Thyroid gland (tissue), 4 donors: ENCODE data around the gene SPIB. TPM values are rescaled to one million over a fixed set of nuclear protein-coding genes. Genes with fewer than 3 reads are reported as not detected.

Source experiments
- DNase-seq, 2 donors: peaks; one replicate each; pipeline ENCODE4 v3.0.0-alpha.2; 2019
- H3K27ac ChIP-seq, 3 donors: fragments of 200-600 bp; sonication (generic); 1 replicate in 2 of 3; 2 replicates in 1 of 3; pipeline ENCODE4 v1.5.1; 2016 to 2019; ENCODE audit warnings: mild to moderate bottlenecking in 1 of 3, moderate library complexity in 1 of 3
- H3K27me3 ChIP-seq: fragments of 200-600 bp; sonication (generic); one replicate; pipeline ENCODE4 v1.5.1; 2019
- H3K36me3 ChIP-seq, 2 donors: fragments of 200-600 bp; sonication (generic); one replicate each; pipeline ENCODE4 v1.5.1; 2016 to 2019
- H3K4me1 ChIP-seq, 2 donors: fragments of 200-600 bp; sonication (generic); one replicate each; pipeline ENCODE4 v1.5.1; 2017 to 2019
- H3K4me3 ChIP-seq, 3 donors: fragments of 200-600 bp; sonication (generic); replicated peaks in 1 of 3; 1 replicate in 2 of 3; 2 replicates in 1 of 3; pipeline ENCODE4 v1.5.1; 2016; ENCODE audit warnings: mild to moderate bottlenecking in 1 of 3
- H3K9me3 ChIP-seq: fragments of 200-600 bp; sonication (generic); one replicate; pipeline ENCODE4 v1.5.1; 2017
- POLR2A ChIP-seq, 2 donors: fragments of 450-650 bp; IDR thresholded peaks; one replicate each; pipeline ENCODE4 v1.6.1; 2017; ENCODE audit warnings: antibody characterized with exemption in 2 of 2, mild to moderate bottlenecking in 2 of 2, moderate library complexity in 1 of 2
- WGBS, 2 donors: methylation state at CpG; one replicate each; pipeline ENCODE4 v1.1.5; 2017; 5-methylcytosine and 5-hydroxymethylcytosine counted together
- intact Hi-C: fragments of 100-400 bp; cut with DNase I; formaldehyde crosslinking; loops from one replicate; pipeline ENCODE4 v1.15.1; 2023
- total RNA-seq, 4 donors: library from RNA; depleted of rRNA; stranded (reverse); fragments of >200 nt; gene quantifications; one replicate each; pipeline ENCODE4 v1.2.3, GENCODE V29; 2016
- TF ChIP-seq, protein P1 (sequence below), 6 experiments: fragments of 200-600 bp in 3 of 6; fragments of 450-650 bp in 3 of 6; sonication (generic) in 3 of 6; IDR thresholded peaks; one replicate each; pipeline ENCODE4 v1.5.1; 2016 to 2019; ENCODE audit warnings: antibody characterized with exemption in 6 of 6, mild to moderate bottlenecking in 2 of 6, inconsistent platforms in 1 of 6, moderate library complexity in 1 of 6

The SPIB gene
- total RNA-seq, 4 donors from 2014 or later, result not detected

DNA sequence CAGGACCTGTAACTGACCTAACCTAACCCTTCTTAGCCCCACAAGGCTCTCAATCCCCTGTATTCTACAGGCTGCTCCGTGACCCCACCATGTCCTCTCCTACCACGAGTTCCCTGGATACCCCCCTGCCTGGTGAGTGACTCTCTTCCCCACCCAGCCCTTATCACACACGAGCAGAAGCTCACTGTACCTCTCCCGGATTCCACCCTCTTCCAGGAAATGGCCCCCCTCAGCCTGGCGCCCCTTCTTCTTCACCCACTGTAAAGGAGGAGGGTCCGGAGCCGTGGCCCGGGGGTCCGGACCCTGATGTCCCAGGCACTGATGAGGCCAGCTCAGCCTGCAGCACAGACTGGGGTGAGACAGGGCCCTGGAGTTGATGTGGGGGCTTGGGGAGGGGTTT is 41.2 kb upstream of the SPIB start:
- Histone ChIP-seq H3K27ac (no peak overlapping the region), H3K4me3 (no peak overlapping the region), H3K4me1 (peaks cover 5 to 27% of the 10 kb centered on the region in 2 donors), H3K9me3 (no peaks in the 10 kb centered on the region), H3K27me3 (no peaks in the 10 kb centered on the region), H3K36me3 (peaks cover 50 to 53% of the 10 kb centered on the region in 2 donors)
- 87 to 89% methylated on average over 9 of the region's 9 CpGs for WGBS, 2 donors
- intact Hi-C loops, result no loop called here
- no peak for DNase-seq
- TF ChIP-seq, protein P1, sequence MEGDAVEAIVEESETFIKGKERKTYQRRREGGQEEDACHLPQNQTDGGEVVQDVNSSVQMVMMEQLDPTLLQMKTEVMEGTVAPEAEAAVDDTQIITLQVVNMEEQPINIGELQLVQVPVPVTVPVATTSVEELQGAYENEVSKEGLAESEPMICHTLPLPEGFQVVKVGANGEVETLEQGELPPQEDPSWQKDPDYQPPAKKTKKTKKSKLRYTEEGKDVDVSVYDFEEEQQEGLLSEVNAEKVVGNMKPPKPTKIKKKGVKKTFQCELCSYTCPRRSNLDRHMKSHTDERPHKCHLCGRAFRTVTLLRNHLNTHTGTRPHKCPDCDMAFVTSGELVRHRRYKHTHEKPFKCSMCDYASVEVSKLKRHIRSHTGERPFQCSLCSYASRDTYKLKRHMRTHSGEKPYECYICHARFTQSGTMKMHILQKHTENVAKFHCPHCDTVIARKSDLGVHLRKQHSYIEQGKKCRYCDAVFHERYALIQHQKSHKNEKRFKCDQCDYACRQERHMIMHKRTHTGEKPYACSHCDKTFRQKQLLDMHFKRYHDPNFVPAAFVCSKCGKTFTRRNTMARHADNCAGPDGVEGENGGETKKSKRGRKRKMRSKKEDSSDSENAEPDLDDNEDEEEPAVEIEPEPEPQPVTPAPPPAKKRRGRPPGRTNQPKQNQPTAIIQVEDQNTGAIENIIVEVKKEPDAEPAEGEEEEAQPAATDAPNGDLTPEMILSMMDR (IDR thresholded peaks at IDR 0.05), result no peak

DNA sequence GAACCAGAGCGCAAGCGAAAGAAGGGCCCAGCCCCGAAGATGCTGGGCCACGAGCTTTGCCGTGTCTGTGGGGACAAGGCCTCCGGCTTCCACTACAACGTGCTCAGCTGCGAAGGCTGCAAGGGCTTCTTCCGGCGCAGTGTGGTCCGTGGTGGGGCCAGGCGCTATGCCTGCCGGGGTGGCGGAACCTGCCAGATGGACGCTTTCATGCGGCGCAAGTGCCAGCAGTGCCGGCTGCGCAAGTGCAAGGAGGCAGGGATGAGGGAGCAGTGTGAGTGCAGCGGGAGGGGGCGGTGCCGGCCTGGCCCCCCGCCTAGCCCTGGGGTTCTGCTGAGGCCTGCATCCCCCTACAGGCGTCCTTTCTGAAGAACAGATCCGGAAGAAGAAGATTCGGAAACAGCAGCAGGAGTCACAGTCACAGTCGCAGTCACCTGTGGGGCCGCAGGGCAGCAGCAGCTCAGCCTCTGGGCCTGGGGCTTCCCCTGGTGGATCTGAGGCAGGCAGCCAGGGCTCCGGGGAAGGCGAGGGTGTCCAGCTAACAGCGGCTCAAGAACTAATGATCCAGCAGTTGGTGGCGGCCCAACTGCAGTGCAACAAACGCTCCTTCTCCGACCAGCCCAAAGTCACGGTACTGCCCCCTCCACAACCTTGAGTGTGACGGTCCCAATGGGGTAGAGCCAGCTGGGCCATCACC is 40.4 kb upstream of the SPIB start:
- Histone ChIP-seq H3K27ac (no peak overlapping the region), H3K4me3 (no peak overlapping the region), H3K27me3 (no peaks in the 10 kb centered on the region), H3K36me3 (peaks cover 52 to 57% of the 10 kb centered on the region in 2 donors), H3K9me3 (no peaks in the 10 kb centered on the region), H3K4me1 (peaks cover 5 to 19% of the 10 kb centered on the region in 2 donors)
- 94 to 96% methylated on average over 31 to 34 of the region's 36 CpGs for WGBS, 2 donors
- intact Hi-C loops, result no loop called here
- no peak for TF ChIP-seq POLR2A (IDR thresholded peaks at IDR 0.05)
- TF ChIP-seq, protein P1 (IDR thresholded peaks at IDR 0.05), result no peak
- no peak for DNase-seq

DNA sequence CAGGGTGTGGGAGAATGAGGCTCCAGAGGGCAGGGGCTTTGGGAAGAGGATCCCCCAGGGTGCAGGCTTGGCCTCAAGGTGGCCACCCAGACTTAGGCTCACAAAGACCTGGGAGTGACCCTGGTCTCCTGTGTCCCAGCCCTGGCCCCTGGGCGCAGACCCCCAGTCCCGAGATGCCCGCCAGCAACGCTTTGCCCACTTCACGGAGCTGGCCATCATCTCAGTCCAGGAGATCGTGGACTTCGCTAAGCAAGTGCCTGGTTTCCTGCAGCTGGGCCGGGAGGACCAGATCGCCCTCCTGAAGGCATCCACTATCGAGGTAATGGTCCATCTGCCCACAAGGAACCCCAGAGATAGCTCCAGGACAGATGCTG is 39.9 kb upstream of the SPIB start:
- WGBS, 2 donors, result 96 to 97% methylated on average over 4 of the region's 10 CpGs
- Histone ChIP-seq H3K27me3 (no peaks in the 10 kb centered on the region), H3K36me3 (peaks cover 52 to 57% of the 10 kb centered on the region in 2 donors), H3K4me3 (no peak overlapping the region), H3K9me3 (no peaks in the 10 kb centered on the region), H3K4me1 (peaks cover 5 to 21% of the 10 kb centered on the region in 2 donors), H3K27ac (no peak overlapping the region)
- DNase-seq, result no peak
- intact Hi-C loops, result no loop called here
- TF ChIP-seq POLR2A (IDR thresholded peaks at IDR 0.05), result no peak
- TF ChIP-seq, protein P1 (IDR thresholded peaks at IDR 0.05), result no peak

DNA sequence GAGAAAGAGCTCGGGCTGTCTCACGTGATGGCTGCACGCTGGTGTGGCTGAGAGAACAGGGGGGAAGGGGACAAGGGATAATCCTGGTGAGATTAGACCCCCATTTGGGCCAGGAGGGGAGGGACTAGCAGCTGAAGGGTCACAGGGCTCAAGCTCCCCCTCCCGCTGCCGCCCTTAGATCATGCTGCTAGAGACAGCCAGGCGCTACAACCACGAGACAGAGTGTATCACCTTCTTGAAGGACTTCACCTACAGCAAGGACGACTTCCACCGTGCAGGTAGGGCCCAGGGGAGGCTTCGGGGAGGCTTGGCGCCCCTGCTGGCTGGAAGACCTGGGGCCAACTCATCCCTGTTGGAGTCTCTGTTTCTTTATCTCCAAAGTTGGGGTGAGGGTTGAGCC is 39.1 kb upstream of the SPIB start:
- no peak for TF ChIP-seq POLR2A (IDR thresholded peaks at IDR 0.05)
- TF ChIP-seq, protein P1 (IDR thresholded peaks at IDR 0.05), result no peak
- Histone ChIP-seq H3K4me3 (no peak overlapping the region), H3K27ac (no peak overlapping the region), H3K9me3 (no peaks in the 10 kb centered on the region), H3K36me3 (peaks cover 52 to 57% of the 10 kb centered on the region in 2 donors), H3K4me1 (peaks cover 5 to 22% of the 10 kb centered on the region in 2 donors), H3K27me3 (no peaks in the 10 kb centered on the region)
- WGBS, 2 donors, result 88 to 96% methylated on average over 11 of the region's 11 CpGs
- no peak for DNase-seq
- intact Hi-C loops, result no loop called here

GRCh38 chr19:50380137-50380536 is 38.6 kb upstream of the SPIB start:
- H3K4me1 ChIP-seq, result peaks cover 11 to 27% of the 10 kb centered on the region in 2 donors
- no peak for DNase-seq
- no peaks in the 10 kb centered on the region for H3K9me3 ChIP-seq
- H3K36me3 ChIP-seq, result peaks cover 52 to 57% of the 10 kb centered on the region in 2 donors
- no peak overlapping the region for H3K27ac ChIP-seq
- H3K4me3 ChIP-seq, result no peak overlapping the region
- TF ChIP-seq, protein P1 (IDR thresholded peaks at IDR 0.05), result no peak
- no peak for TF ChIP-seq POLR2A (IDR thresholded peaks at IDR 0.05)
- no peaks in the 10 kb centered on the region for H3K27me3 ChIP-seq
- intact Hi-C loops, result no loop called here
- WGBS, 2 donors, result 62 to 63% methylated on average over 6 to 9 of the region's 11 CpGs
